Measurements from ENCODE around the gene GMIP.
"Not testable (repeated sequence)": the region's sequence is repeated elsewhere in the genome, so short reads cannot be mapped to it uniquely, and the experiment has no call there.

GMIP gene

GRCh38 chr19:19619181-19619848 lies 24.1 kb downstream of the GMIP start:
- Mint-ChIP-seq H3K27me3 (ENCODE audit: low read depth) (no peaks in the 10 kb centered on the region), H3K4me1 (ENCODE audit: low read depth) (peaks cover 37% of the 10 kb centered on the region), H3K36me3 (ENCODE audit: low read depth) (peaks cover 25% of the 10 kb centered on the region), H3K4me3 (peak overlapping the region; percentile 87), H3K9me3 (no peaks in the 10 kb centered on the region), H3K27ac (peak overlapping the region; percentile 90)

- Mint-ChIP-seq H3K27me3 (ENCODE audit: low read depth) (no peaks in the 10 kb centered on the region), H3K36me3 (ENCODE audit: low read depth) (peaks cover 25% of the 10 kb centered on the region), H3K4me3 (peak within 1 kb of the TSS; percentile 92), H3K27ac (peak within 1 kb of the TSS; percentile 90), H3K9me3 (no peaks in the 10 kb centered on the region), H3K4me1 (ENCODE audit: low read depth) (peaks cover 42% of the 10 kb centered on the region)
These were observed 25.0 kb downstream of the GMIP start, which contains the start of gene PBX4 for GRCh38 chr19:19618219-19619051. Gene PBX4 (minus strand): TSS chr19:19618687. CDS start chr19:19618629, 58 bp downstream.

GRCh38 chr19:19615086-19615485 lies 28.4 kb downstream of the GMIP start:
- peak overlapping the region; percentile 96 for H3K27ac Mint-ChIP-seq
- H3K36me3 Mint-ChIP-seq (ENCODE audit: low read depth): peaks cover 28% of the 10 kb centered on the region
- H3K4me3 Mint-ChIP-seq: peak overlapping the region; percentile 86
- no peaks in the 10 kb centered on the region for H3K9me3 Mint-ChIP-seq
- no peaks in the 10 kb centered on the region for H3K27me3 Mint-ChIP-seq (ENCODE audit: low read depth)
- H3K4me1 Mint-ChIP-seq (ENCODE audit: low read depth): peaks cover 52% of the 10 kb centered on the region

GRCh38 chr19:19613506-19613905 lies 30.0 kb downstream of the GMIP start:
- Mint-ChIP-seq H3K27ac (no peak overlapping the region), H3K27me3 (ENCODE audit: low read depth) (no peaks in the 10 kb centered on the region), H3K36me3 (ENCODE audit: low read depth) (peaks cover 42% of the 10 kb centered on the region), H3K9me3 (no peaks in the 10 kb centered on the region), H3K4me1 (ENCODE audit: low read depth) (peaks cover 50% of the 10 kb centered on the region), H3K4me3 (peak overlapping the region; percentile 12)

- Mint-ChIP-seq H3K4me3 (no peak overlapping the region), H3K27me3 (ENCODE audit: low read depth) (no peaks in the 10 kb centered on the region), H3K9me3 (no peaks in the 10 kb centered on the region), H3K27ac (no peak overlapping the region), H3K4me1 (ENCODE audit: low read depth) (peaks cover 45% of the 10 kb centered on the region), H3K36me3 (ENCODE audit: low read depth) (peaks cover 41% of the 10 kb centered on the region)
These were observed 32.9 kb downstream of the GMIP start for GRCh38 chr19:19610376-19611202.

- Mint-ChIP-seq H3K36me3 (ENCODE audit: low read depth) (peaks cover 34% of the 10 kb centered on the region), H3K27ac (peak overlapping the region; percentile 96), H3K4me1 (ENCODE audit: low read depth) (peaks cover 45% of the 10 kb centered on the region)
- H3K9me3 Mint-ChIP-seq; H3K4me3 Mint-ChIP-seq; H3K27me3 Mint-ChIP-seq (ENCODE audit: low read depth): not testable (repeated sequence)
These were observed 36.8 kb downstream of the GMIP start for GRCh38 chr19:19606686-19607085.

- peak overlapping the region; percentile 56 for H3K4me3 Mint-ChIP-seq
- H3K27ac Mint-ChIP-seq: peak overlapping the region; percentile 96
- H3K27me3 Mint-ChIP-seq (ENCODE audit: low read depth): no peaks in the 10 kb centered on the region
- peaks cover 41% of the 10 kb centered on the region for H3K36me3 Mint-ChIP-seq (ENCODE audit: low read depth)
- peaks cover 2% of the 10 kb centered on the region for H3K9me3 Mint-ChIP-seq
- H3K4me1 Mint-ChIP-seq (ENCODE audit: low read depth): peaks cover 52% of the 10 kb centered on the region
These were observed 37.4 kb downstream of the GMIP start for GRCh38 chr19:19606021-19606420.

- peaks cover 4% of the 10 kb centered on the region for H3K9me3 Mint-ChIP-seq
- peak overlapping the region; percentile 87 for H3K27ac Mint-ChIP-seq
- peaks cover 33% of the 10 kb centered on the region for H3K36me3 Mint-ChIP-seq (ENCODE audit: low read depth)
- H3K27me3 Mint-ChIP-seq (ENCODE audit: low read depth): no peaks in the 10 kb centered on the region
- peaks cover 55% of the 10 kb centered on the region for H3K4me1 Mint-ChIP-seq (ENCODE audit: low read depth)
- peak overlapping the region; percentile 43 for H3K4me3 Mint-ChIP-seq
These were observed 40.6 kb downstream of the GMIP start for GRCh38 chr19:19602713-19603324.

GRCh38 chr19:19602136-19602712 lies 41.2 kb downstream of the GMIP start:
- Mint-ChIP-seq H3K4me1 (ENCODE audit: low read depth) (peaks cover 59% of the 10 kb centered on the region), H3K36me3 (ENCODE audit: low read depth) (peaks cover 39% of the 10 kb centered on the region), H3K9me3 (peaks cover 4% of the 10 kb centered on the region), H3K27me3 (ENCODE audit: low read depth) (no peaks in the 10 kb centered on the region), H3K4me3 (peak overlapping the region; percentile 64), H3K27ac (peak overlapping the region; percentile 87)

GRCh38 chr19:19600793-19601330 lies 42.6 kb downstream of the GMIP start:
- Mint-ChIP-seq H3K4me3 (peak overlapping the region; percentile 27), H3K27me3 (ENCODE audit: low read depth) (no peaks in the 10 kb centered on the region), H3K4me1 (ENCODE audit: low read depth) (peaks cover 53% of the 10 kb centered on the region), H3K9me3 (peaks cover 4% of the 10 kb centered on the region), H3K36me3 (ENCODE audit: low read depth) (peaks cover 35% of the 10 kb centered on the region), H3K27ac (peak overlapping the region; percentile 74)

- peaks cover 43% of the 10 kb centered on the region for H3K36me3 Mint-ChIP-seq (ENCODE audit: low read depth)
- not testable (repeated sequence) for H3K9me3 Mint-ChIP-seq; H3K27me3 Mint-ChIP-seq (ENCODE audit: low read depth)
- peak overlapping the region; percentile 92 for H3K27ac Mint-ChIP-seq
- peaks cover 60% of the 10 kb centered on the region for H3K4me1 Mint-ChIP-seq (ENCODE audit: low read depth)
- peak overlapping the region; percentile 66 for H3K4me3 Mint-ChIP-seq
These were observed 44.6 kb downstream of the GMIP start for GRCh38 chr19:19598728-19599451.

- peaks cover 57% of the 10 kb centered on the region for H3K4me1 Mint-ChIP-seq (ENCODE audit: low read depth)
- H3K4me3 Mint-ChIP-seq: peak overlapping the region; percentile 66
- peaks cover 43% of the 10 kb centered on the region for H3K36me3 Mint-ChIP-seq (ENCODE audit: low read depth)
- peak overlapping the region; percentile 92 for H3K27ac Mint-ChIP-seq
- no peaks in the 10 kb centered on the region for H3K27me3 Mint-ChIP-seq (ENCODE audit: low read depth)
- H3K9me3 Mint-ChIP-seq: peaks cover 4% of the 10 kb centered on the region
These were observed 45.6 kb downstream of the GMIP start for GRCh38 chr19:19597809-19598306.

- H3K27me3 Mint-ChIP-seq (ENCODE audit: low read depth): no peaks in the 10 kb centered on the region
- H3K9me3 Mint-ChIP-seq: no peaks in the 10 kb centered on the region
- H3K27ac Mint-ChIP-seq: peak overlapping the region; percentile 83
- H3K4me3 Mint-ChIP-seq: no peak overlapping the region
- peaks cover 44% of the 10 kb centered on the region for H3K36me3 Mint-ChIP-seq (ENCODE audit: low read depth)
- H3K4me1 Mint-ChIP-seq (ENCODE audit: low read depth): peaks cover 54% of the 10 kb centered on the region
These were observed 48.2 kb downstream of the GMIP start for GRCh38 chr19:19595171-19595701.
